DMS114 treated with DMSO at 0.1 percent for 48 hours (cell line): ENCODE measurements around the gene KRT81.
A peak's percentile ranks its signal among the peaks of the same experiment; 100 is the strongest.

Experiments used
- DNase-seq: peaks from one replicate; lab custom pipeline; 2025; ENCODE audit not compliant: unreplicated experiment; lab: John Stamatoyannopoulos, UW

KRT81 gene

GRCh38 chr12:52291267-52291935 is at the start of gene KRT81:
TSS of gene KRT81 (minus strand) at chr12:52291534. CDS start at chr12:52291465, 69 bp downstream.
- DNase-seq, result no peak

GRCh38 chr12:52338241-52338960 is 47.1 kb upstream of the KRT81 start:
- no peak for DNase-seq

GRCh38 chr12:52337054-52337453 is 45.7 kb upstream of the KRT81 start:
- no peak for DNase-seq

GRCh38 chr12:52336641-52337040 is 45.3 kb upstream of the KRT81 start:
- DNase-seq, result no peak

- no peak for DNase-seq
Measured at GRCh38 chr12:52335598-52336262, 44.4 kb upstream of the KRT81 start.

GRCh38 chr12:52334185-52334584 is 42.9 kb upstream of the KRT81 start:
- DNase-seq, result no peak

GRCh38 chr12:52333321-52333720 is 42.0 kb upstream of the KRT81 start:
- DNase-seq, result no peak

GRCh38 chr12:52332381-52332780 is 41.0 kb upstream of the KRT81 start:
- DNase-seq, result no peak

- DNase-seq, result no peak
Measured at GRCh38 chr12:52331833-52332232, 40.5 kb upstream of the KRT81 start.

- DNase-seq, result no peak
Measured at GRCh38 chr12:52331039-52331438, 39.7 kb upstream of the KRT81 start.

- DNase-seq, result no peak
Measured at GRCh38 chr12:52327830-52328500, 36.6 kb upstream of the KRT81 start.

- DNase-seq, result peak; percentile 88
Measured at GRCh38 chr12:52327052-52327829, 35.9 kb upstream of the KRT81 start.

GRCh38 chr12:52324153-52324444 is 32.8 kb upstream of the KRT81 start:
- DNase-seq, result no peak

GRCh38 chr12:52323416-52324152 is 32.2 kb upstream of the KRT81 start:
- DNase-seq, result no peak

GRCh38 chr12:52323001-52323400 is 31.7 kb upstream of the KRT81 start:
- no peak for DNase-seq

GRCh38 chr12:52322069-52322468 is 30.7 kb upstream of the KRT81 start:
- DNase-seq, result no peak

- no peak for DNase-seq
Measured at GRCh38 chr12:52321418-52321817, 30.1 kb upstream of the KRT81 start.

- no peak for DNase-seq
Measured at GRCh38 chr12:52320784-52321400, 29.6 kb upstream of the KRT81 start, which contains the start of gene KRT83. TSS of gene KRT83 (minus strand) at chr12:52321398. CDS start at chr12:52321335, 63 bp downstream.

GRCh38 chr12:52319097-52319496 is 27.8 kb upstream of the KRT81 start:
- no peak for DNase-seq
